Panc1 (cell line): Measurements from ENCODE around the gene TFAP2A. TPM values are rescaled to one million over a fixed set of nuclear protein-coding genes. Genes with fewer than 3 reads are reported as not detected.

Experiments used
- ATAC-seq: fragments of 200-7000 bp; cut with Tn5 transposase; 2 replicates; pipeline ENCODE4 v1.9.1; 2020; ENCODE audit warnings: mild to moderate bottlenecking, moderate library complexity
- BruUV-seq: library from RNA; stranded (reverse); fragments of 400-500 nt; replicated peaks from 2 replicates; lab custom pipeline; 2021; lab: Mats Ljungman, UMichigan
- CTCF ChIA-PET: fragments of 300-600 bp; sonication (Branson Sonifier 250); formaldehyde crosslinking; loops from one replicate; lab custom pipeline; 2022; ENCODE audit warnings: antibody characterized with exemption; lab: Charles Lee
- POLR2A ChIA-PET: fragments of 300-600 bp; sonication (Branson Sonifier 250); formaldehyde crosslinking; loops from one replicate; lab custom pipeline; 2022; ENCODE audit warnings: antibody characterized with exemption; lab: Charles Lee
- DNase-seq: peaks from one replicate; pipeline ENCODE4 v3.0.0-alpha.2; 2010; ENCODE audit warnings: low read depth, low spot score
- H3K27ac ChIP-seq: 2 replicates; pipeline ENCODE4 v1.5.1; 2011; ENCODE audit warnings: mild to moderate bottlenecking, low read length, inconsistent platforms
- H3K27me3 ChIP-seq: fragments of 200-500 bp; sonication (Bioruptor generic); 2 replicates; pipeline ENCODE4 v1.6.0; 2014; ENCODE audit warnings: low read length, inconsistent platforms; ENCODE audit not compliant: control insufficient read depth, insufficient read depth
- H3K36me3 ChIP-seq: fragments of 200-500 bp; sonication (Bioruptor generic); 2 replicates; pipeline ENCODE4 v1.5.1; 2014; ENCODE audit warnings: inconsistent platforms, mild to moderate bottlenecking, low read length, moderate library complexity; ENCODE audit not compliant: control insufficient read depth, insufficient read depth
- H3K4me1 ChIP-seq: 2 replicates; pipeline ENCODE4 v1.5.1; 2011; ENCODE audit warnings: inconsistent platforms, mild to moderate bottlenecking, low read length, moderate library complexity; ENCODE audit not compliant: control insufficient read depth, insufficient read depth
- H3K4me3 ChIP-seq, 2 experiments: 2 replicates each; pipeline ENCODE4 v1.5.1; 2011 to 2012; ENCODE audit warnings: low read depth in 2 of 2, low read length in 2 of 2, mild to moderate bottlenecking in 2 of 2, inconsistent platforms in 1 of 2, moderate library complexity in 1 of 2
- H3K9me3 ChIP-seq: fragments of 200-500 bp; sonication (Bioruptor generic); 2 replicates; pipeline ENCODE4 v1.5.1; 2014; ENCODE audit warnings: low read depth, mild to moderate bottlenecking, inconsistent platforms, low read length, moderate library complexity; ENCODE audit not compliant: control insufficient read depth, insufficient read depth
- CTCF ChIP-seq: fragments of 450-650 bp; IDR thresholded peaks from 2 replicates; pipeline ENCODE4 v1.5.1; 2017; ENCODE audit warnings: mild to moderate bottlenecking
- POLR2AphosphoS5 ChIP-seq: IDR thresholded peaks from 2 replicates; pipeline ENCODE4 v1.6.1; 2012; ENCODE audit warnings: mild to moderate bottlenecking, low read depth, low read length, moderate library complexity
- SIN3A ChIP-seq: IDR thresholded peaks from 2 replicates; pipeline ENCODE4 v1.6.1; 2012; ENCODE audit warnings: low read depth, mild to moderate bottlenecking, low read length, moderate library complexity, borderline replicate concordance; ENCODE audit not compliant: insufficient read depth
- TCF7L2 ChIP-seq: IDR thresholded peaks from 2 replicates; pipeline ENCODE4 v1.6.1; 2011; ENCODE audit warnings: mild to moderate bottlenecking, low read depth, low read length, inconsistent platforms
- in situ Hi-C: cut with HindIII; loops from 2 replicates; pipeline ENCODE4 v1.10.0; 2016; ENCODE audit warnings: low sequenced_read_pairs, low pct_unique_long_range_greater_than_20kb
- intact Hi-C: fragments of 100-400 bp; cut with micrococcal nuclease; formaldehyde crosslinking; loops from one replicate; pipeline ENCODE4 v1.10.0; 2022; ENCODE audit not compliant: unreplicated experiment
- total RNA-seq: library from RNA; stranded (reverse); gene quantifications from one replicate; pipeline ENCODE4 v1.2.1, GENCODE V29; 2021; ENCODE audit not compliant: unreplicated experiment
- TF ChIP-seq, protein P1 (sequence below), 2 experiments: IDR thresholded peaks; 2 replicates each; pipeline ENCODE4 v1.6.1; 2011 to 2012; ENCODE audit warnings: low read depth in 2 of 2, control low read depth in 1 of 2, low read length in 1 of 2, mild to moderate bottlenecking in 1 of 2, moderate library complexity in 1 of 2; ENCODE audit not compliant: insufficient read depth in 1 of 2

TFAP2A gene
- total RNA-seq, 1 experiment from 2014 or later = 83.9 TPM

DNA sequence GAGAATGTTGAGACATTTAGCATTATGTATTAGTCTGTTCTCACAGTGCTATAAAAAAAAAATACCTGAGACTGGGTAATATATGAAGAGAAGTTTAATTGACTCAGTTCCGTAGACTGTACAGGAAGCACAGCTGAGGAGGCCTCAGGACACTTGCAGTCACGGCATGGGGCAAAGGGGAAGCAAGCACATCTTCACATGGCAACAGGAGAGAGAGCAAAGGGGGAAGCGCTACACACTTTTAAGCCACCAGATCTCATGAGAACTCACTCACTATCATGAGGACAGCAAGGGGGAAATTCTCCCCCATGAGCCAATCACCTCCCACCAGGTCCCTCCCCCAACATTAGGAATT is 26.8 kb upstream of the TFAP2A start:
- POLR2A ChIA-PET = no interaction called here
- H3K36me3 ChIP-seq = no peaks in the 10 kb centered on the region
- no peaks in the 10 kb centered on the region for H3K9me3 ChIP-seq
- no peak overlapping the region for H3K27ac ChIP-seq
- CTCF ChIA-PET = no interaction called here
- intact Hi-C loops = no loop called here
- H3K4me1 ChIP-seq = no peaks in the 10 kb centered on the region
- no peak for ATAC-seq
- in situ Hi-C loops = no loop called here
- no peaks in the 10 kb centered on the region for H3K27me3 ChIP-seq
- TF ChIP-seq TCF7L2 (no peak), CTCF (no peak), SIN3A (no peak)
- DNase-seq = no peak
- BruUV-seq = no TSS peak
- no peak overlapping the region for H3K4me3 ChIP-seq

DNA sequence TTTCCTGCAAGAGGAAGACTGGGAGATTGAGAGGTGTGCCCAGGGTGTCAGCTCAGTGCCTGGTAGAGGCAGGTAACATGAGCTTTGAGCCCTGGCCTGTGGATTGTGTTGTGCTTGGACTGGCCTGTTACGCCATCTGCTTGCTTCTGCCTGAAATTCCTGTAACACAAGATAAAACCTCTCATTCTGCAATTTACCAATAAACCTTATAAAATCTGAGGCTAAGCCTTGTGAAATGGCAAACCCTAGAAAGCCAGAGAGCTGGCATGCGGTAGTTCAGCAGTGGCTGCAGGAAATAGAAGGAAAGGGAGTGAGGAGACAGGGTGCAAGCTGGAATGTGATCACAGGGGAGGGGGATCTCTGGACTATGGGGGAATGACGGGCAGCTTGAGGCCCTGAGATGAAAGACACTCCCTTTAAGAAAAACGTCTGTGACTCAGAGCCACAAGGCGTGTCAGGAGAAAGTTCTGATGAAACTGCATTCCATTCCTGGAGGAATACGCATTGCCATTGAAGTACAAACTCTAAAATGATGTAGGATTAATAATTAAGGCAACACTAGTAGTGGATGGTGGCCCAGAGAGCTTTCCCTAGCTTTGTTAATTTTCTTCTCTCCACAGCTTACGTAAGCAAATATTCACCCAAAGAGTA is 26.3 kb upstream of the TFAP2A start:
- BruUV-seq = no TSS peak
- no peak for DNase-seq

More for the DNA sequence above, 26.3 kb upstream of the TFAP2A start:
- in situ Hi-C loops (no loop called here), intact Hi-C loops (no loop called here)
- no peak overlapping the region for H3K27ac ChIP-seq
- TF ChIP-seq CTCF = no peak
- TF ChIP-seq, protein P1, sequence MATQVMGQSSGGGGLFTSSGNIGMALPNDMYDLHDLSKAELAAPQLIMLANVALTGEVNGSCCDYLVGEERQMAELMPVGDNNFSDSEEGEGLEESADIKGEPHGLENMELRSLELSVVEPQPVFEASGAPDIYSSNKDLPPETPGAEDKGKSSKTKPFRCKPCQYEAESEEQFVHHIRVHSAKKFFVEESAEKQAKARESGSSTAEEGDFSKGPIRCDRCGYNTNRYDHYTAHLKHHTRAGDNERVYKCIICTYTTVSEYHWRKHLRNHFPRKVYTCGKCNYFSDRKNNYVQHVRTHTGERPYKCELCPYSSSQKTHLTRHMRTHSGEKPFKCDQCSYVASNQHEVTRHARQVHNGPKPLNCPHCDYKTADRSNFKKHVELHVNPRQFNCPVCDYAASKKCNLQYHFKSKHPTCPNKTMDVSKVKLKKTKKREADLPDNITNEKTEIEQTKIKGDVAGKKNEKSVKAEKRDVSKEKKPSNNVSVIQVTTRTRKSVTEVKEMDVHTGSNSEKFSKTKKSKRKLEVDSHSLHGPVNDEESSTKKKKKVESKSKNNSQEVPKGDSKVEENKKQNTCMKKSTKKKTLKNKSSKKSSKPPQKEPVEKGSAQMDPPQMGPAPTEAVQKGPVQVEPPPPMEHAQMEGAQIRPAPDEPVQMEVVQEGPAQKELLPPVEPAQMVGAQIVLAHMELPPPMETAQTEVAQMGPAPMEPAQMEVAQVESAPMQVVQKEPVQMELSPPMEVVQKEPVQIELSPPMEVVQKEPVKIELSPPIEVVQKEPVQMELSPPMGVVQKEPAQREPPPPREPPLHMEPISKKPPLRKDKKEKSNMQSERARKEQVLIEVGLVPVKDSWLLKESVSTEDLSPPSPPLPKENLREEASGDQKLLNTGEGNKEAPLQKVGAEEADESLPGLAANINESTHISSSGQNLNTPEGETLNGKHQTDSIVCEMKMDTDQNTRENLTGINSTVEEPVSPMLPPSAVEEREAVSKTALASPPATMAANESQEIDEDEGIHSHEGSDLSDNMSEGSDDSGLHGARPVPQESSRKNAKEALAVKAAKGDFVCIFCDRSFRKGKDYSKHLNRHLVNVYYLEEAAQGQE (IDR thresholded peaks at IDR 0.05; ENCODE audit: insufficient read depth in 1 of 2, low read depth in 2 of 2, low read length in 1 of 2) = no peak
- no peak for TF ChIP-seq SIN3A
- TF ChIP-seq TCF7L2 = no peak
- no peak for TF ChIP-seq POLR2AphosphoS5
- H3K4me1 ChIP-seq = no peaks in the 10 kb centered on the region
- ATAC-seq = peak; percentile 73; the same call in 1 of the 2 replicates
- no peaks in the 10 kb centered on the region for H3K36me3 ChIP-seq
- H3K4me3 ChIP-seq = no peak overlapping the region
- H3K9me3 ChIP-seq = no peaks in the 10 kb centered on the region
- ChIA-PET CTCF (interaction anchor here (0.6 kb wide), 1 partner anchor 271 kb away, joined by 3 read pairs; no protein-coding TSS in a partner anchor), POLR2A (no interaction called here)
- H3K27me3 ChIP-seq = no peaks in the 10 kb centered on the region
